Measurements from ENCODE around the gene GEN1.
"Not testable (repeated sequence)": the region's sequence is repeated elsewhere in the genome, so short reads cannot be mapped to it uniquely, and the experiment has no call there.

GEN1 gene

DNA sequence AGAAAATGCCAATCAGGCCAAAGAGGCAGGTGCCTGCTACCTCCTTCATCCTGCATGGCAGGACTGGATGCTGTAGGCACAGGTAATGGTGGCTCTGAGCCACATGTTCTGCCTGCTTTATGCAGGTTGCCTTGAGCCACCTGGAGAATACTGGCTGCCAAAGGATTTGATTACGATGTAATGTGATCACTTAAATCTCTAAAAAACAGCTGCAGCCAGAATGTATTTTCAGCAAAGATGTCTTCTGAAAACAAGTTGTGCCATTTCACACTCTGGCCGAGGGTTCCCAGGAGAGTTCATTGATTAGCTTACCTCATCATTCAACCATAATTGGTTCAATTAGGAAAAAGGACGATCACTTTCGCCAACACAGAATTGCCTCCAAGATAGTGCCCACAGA, 44.4 kb downstream of the GEN1 start:
- no peak for ATAC-seq

- ATAC-seq = no peak
Measured at GRCh38 chr2:17799301-17800120, 45.6 kb downstream of the GEN1 start.

DNA sequence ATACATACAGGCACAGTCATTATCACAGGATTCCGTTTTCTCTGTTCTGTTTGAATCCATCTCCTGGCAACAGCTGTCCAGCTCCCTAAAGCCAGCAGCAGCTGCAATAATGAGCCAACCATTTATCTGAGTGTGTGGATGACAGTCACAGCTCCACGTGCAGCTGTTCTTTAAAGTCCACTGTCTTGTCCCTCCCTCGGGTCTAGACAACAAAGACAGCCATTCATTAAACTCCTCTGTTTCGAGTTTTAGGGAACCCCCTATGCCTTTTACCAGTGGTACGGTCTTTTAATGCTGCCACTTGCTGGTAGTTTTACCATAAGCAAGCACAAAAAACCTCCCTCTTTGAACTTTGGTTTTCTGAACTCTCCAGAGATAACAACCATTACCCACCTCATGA, 46.3 kb downstream of the GEN1 start:
- no peak for ATAC-seq

GRCh38 chr2:17800693-17801458, 46.9 kb downstream of the GEN1 start:
- no peak for ATAC-seq

- no peak for ATAC-seq
Measured at GRCh38 chr2:17803497-17803896, 49.6 kb downstream of the GEN1 start.

DNA sequence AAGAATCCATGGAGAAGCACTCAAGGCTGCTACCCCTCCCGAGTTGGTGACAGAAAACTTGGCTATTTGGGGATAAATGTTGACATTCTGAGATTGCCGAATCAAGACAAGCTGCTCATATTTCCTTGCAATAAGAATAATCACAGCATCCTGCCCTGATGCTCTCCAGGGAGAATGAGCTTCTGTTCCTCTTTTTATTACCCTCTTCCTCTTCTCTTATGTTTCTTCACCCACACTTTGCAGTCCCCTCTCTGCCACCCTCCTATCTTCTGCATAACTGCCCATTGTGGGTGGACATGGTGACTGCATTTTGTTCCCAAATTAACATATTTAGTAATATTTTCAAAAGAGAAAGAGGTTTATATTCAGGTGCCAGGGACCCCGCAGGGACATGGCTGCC, 50.4 kb downstream of the GEN1 start:
- peak in 1 of 2 donors; percentile 56 for ATAC-seq

DNA sequence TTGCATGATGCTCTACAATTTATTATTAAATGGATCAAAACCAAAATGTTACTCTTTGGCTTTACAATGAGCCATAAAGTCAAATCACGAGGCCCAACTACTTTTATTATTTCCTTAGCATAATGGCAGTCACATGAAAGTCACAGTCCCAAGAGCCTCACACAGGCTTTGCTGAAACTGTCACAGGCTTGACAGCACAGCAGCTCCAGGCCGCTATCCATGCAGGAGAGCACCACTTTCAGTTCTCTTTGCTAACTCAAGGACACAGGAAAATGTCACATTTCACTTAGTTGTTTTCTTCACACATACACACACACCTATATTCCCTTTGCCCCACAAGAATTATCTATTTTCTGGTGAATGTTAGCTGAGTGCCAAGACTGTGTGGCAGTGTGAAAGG, 51.2 kb downstream of the GEN1 start:
- no peak for ATAC-seq

DNA sequence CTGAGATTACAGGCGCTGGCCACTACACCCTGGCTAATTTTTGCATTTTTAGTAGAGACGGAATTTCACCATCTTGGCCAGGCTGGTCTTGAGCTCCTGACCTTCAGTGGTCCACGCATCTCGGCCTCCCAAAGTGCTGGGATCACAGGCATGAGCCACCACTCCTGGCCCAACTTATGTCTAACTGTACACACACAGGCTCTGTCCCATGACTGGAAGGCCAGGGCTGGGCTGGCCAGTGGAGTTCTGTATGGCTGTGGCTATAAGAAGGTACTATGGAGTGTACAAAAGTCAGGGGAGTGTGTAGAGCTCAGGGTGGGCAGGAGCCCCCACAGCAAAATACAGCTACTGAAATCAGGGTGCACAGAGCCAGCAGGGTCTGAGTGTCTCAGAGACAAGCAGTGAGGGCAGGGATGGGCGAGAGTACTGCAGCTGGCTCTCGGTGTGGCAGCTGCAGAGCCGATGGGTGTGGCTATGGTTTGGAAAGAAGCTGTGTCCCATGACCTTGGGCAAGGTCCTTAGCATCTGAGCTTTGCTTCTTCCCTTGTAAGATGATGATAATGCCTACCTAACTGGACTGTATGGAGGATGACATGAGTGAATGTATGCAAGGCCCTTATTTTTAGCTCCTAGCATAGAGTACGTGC, 51.9 kb downstream of the GEN1 start:
- ATAC-seq = no peak

DNA sequence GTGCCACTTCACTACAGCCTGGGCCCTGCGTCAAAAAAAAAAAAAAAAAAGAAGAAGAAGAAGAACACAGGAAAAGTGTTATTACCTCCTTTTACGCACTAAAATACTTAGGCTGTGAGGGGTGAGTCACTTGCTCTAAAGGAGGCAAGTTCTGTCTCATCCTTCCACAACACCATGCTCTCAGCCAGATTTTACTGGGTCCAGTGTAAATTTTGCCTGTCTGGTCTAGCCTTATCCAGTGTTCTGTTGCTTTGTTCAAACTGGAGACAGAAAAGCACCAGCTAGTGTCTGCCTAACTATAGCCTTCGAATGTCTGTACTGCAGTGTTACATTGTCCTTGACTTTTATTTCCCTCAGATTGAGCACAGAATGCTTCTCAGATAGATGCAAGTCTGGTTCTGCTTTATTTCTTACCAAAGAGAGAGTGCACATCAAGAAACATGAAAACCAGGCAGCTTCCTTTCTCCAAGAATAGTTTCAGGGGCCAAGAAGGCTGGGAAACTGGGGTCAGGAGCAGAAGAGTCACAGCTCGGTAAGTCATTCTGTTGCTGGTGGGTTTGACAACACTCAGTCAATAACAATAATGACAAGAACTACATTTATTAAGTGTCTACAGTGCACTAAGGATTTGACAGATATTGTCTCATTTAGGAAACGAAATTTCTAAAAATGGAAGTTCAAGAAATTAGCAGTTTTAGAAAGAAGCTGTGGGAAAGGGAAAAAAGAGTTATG, 59.2 kb downstream of the GEN1 start:
- ATAC-seq = no peak

- peak; percentile 53 to 56 for ATAC-seq
Measured at GRCh38 chr2:17813742-17814473, 60.0 kb downstream of the GEN1 start.

DNA sequence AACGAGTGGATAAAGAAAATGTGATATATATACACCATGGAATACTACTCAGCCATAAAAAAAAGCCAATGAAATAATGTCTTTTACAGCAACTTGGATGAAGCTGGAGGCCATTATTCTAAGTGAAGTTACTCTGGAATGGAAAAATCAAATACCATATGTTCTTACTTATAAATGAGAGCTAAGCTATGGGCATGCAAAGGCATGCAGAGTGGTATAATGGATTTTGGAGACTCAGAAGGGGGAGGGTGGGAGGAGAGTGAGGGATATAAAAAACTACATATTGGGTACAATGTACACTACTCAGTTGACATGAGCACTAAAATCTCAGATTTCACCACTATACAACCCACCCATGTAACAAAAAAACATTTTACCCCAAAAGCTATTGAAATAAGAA, 60.7 kb downstream of the GEN1 start:
- ATAC-seq = no peak

- ATAC-seq = no peak
Measured at GRCh38 chr2:17815468-17816184, 61.7 kb downstream of the GEN1 start.

- no peak for ATAC-seq
Measured at GRCh38 chr2:17816396-17817245, 62.7 kb downstream of the GEN1 start, which contains the start of gene MSGN1. Gene MSGN1 (plus strand): TSS chr2:17816460. CDS start chr2:17816519, 59 bp downstream.

DNA sequence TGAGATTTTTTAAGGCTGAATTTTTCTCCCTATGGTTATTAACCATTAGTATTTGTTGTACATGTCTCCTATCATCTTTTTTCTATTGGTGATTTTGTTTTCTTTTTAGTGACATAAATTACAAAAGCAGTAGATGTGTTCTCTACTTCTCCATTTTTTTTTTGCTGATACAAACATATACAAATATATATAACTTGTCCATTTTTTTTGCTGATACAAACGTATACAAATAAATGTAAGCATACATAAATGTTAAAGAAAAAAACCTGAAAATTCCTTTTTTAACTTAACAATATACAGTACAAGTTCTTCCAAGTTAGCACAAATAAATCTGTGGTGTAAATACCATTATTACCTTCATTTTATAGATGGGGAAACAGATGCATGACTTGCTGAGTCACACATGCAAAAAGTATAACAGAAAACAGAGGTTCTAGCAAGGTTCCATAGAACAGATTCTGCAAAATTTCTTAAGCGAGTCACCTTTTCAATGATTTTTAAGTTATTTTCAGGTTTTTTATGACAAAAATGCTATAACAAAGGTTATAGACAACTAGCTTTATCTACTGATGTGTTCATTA, 64.4 kb downstream of the GEN1 start:
- ATAC-seq = no peak

GRCh38 chr2:17821080-17821479, 67.1 kb downstream of the GEN1 start:
- no peak for ATAC-seq

DNA sequence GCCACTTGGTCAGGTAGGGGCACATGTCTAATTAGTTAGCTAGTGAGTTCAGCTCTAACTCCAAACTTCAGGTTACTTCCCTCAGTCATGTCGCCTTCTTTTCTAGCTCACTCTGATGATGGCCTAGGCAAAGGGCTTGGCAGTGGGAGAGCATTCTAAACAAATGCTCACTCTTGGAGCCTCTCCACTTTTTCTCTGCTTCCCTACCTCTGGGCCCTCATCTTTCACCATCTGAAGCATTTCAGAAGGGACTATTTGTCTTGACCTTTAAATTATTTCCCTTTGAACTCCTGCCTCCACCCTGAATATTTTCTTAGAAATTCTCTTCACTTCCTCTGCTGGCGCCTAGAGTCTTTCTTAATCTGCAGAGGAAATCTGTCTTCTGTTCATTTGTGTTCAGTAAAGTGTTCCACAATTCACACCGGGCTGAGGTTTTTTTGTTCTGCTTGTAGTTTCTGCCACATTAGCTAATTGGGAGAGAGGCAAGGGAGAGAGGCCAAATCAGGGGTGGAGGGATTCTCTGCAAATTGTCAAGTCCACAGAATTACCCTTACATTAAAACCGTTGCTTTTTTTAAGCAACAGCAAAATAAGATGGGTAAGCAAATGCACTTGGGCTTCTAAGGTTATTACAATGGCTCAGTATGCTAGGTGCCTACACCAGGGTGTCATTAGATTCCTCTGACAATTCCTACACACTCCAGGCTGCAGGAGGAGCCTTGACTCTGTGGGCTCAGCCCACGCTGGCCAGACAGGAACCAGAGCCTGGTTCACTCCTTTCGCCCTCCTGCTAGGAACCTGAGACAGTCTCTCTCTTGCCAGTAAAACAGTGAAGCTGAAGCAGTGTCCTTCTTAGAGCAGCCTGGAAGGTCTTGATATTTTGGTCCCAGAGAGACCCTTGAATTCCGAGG, 67.9 kb downstream of the GEN1 start:
- no peak for ATAC-seq

GRCh38 chr2:17822445-17823117, 68.6 kb downstream of the GEN1 start:
- ATAC-seq = no peak

DNA sequence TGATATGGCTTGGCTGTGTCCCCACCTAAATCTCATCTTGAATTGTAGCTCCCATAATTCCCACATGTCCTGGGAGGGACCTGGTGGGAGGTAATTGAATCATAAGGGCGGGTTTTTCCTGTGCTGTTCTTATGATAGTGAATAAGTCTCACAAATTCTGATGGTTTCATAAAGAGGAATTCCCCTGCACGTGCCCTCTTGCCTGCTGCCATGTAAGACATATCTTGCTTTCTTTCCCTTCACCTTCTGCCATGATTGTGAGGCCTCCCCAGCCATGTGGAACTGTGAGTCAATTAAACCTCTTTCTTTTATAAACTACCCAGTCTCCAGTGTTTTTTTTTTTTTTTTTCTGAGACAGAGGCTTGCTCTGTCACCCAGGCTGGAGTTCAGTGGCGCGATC, 69.7 kb downstream of the GEN1 start:
- ATAC-seq = not testable (repeated sequence)
